H1 (cell line): ENCODE measurements around the gene SERAC1. TPM values are rescaled to one million over a fixed set of nuclear protein-coding genes. Genes with fewer than 3 reads are reported as not detected.

Source experiments
- ATF3 ChIP-seq: IDR thresholded peaks from 2 replicates; pipeline ENCODE4 v1.6.1; 2011; ENCODE audit warnings: low read depth, mild to moderate bottlenecking, low read length; ENCODE audit not compliant: insufficient read depth
- CHD7 ChIP-seq: fragments of 300-600 bp; sonication (generic); IDR thresholded peaks from 2 replicates; pipeline ENCODE4 v1.7.1; 2012; ENCODE audit warnings: low read length, moderate library complexity, mild to moderate bottlenecking, inconsistent platforms; ENCODE audit not compliant: insufficient replicate concordance
- NANOG ChIP-seq: IDR thresholded peaks from 2 replicates; pipeline ENCODE4 v1.6.1; 2011; ENCODE audit warnings: low read length, low read depth, mild to moderate bottlenecking, inconsistent platforms; ENCODE audit not compliant: insufficient read depth, poor library complexity, severe bottlenecking
- SP1 ChIP-seq: IDR thresholded peaks from 2 replicates; pipeline ENCODE4 v1.6.1; 2011; ENCODE audit warnings: low read depth, low read length
- TBP ChIP-seq: IDR thresholded peaks from 2 replicates; pipeline ENCODE4 v1.6.1; 2011; ENCODE audit warnings: low read depth, low read length, improper control_type of control experiment
- polyA plus RNA-seq, 7 experiments: library from polyadenylated mRNA; depleted of rRNA in 3 of 7; stranded (reverse) in 5 of 7; unstranded in 2 of 7; fragments of >200 nt in 5 of 7; fragments of 200-250 nt in 2 of 7; gene quantifications; 1 replicate in 5 of 7; 2 replicates in 1 of 7; 4 replicates in 1 of 7; pipeline versions ENCODE4 v1.2.1 to v1.2.3, GENCODE V29; 2011 to 2013; ENCODE audit warnings: missing spikeins in 2 of 7, mixed read lengths in 2 of 7
- total RNA-seq: library from RNA; stranded (reverse); fragmentation: NEBNext Ultra II Directional; extraction: Animal tissue kit (Norgen Biotek cat#: 25700); gene quantifications from 2 replicates; pipeline ENCODE4 v1.2.1, GENCODE V29; 2021

SERAC1 gene
- total and polyA plus RNA-seq, 2 of the 8 experiments (the other 6 are each of a cell fraction or from before 2014, with no cell fraction given): 7.3 to 9.0 TPM

GRCh38 chr6:158194487-158195280 lies 26.6 kb upstream of the SERAC1 start (continued):
- TF ChIP-seq CHD7 (no peak), ATF3 (no peak), NANOG (peak; percentile 23), SP1 (peak; percentile 45; the same call in 1 of the 2 replicates), TBP (no peak)
- TF ChIP-seq, all 59 proteins: peak for 2
